LNCAP (cell line): ENCODE measurements around the gene CXXC1.

Experiments
- CTCF ChIP-seq: fragments of 450-650 bp; IDR thresholded peaks from 2 replicates; pipeline ENCODE4 v1.5.1; 2017; ENCODE audit warnings: mild to moderate bottlenecking

CXXC1 gene

GRCh38 chr18:50274941-50275340 lies 12.6 kb downstream of the CXXC1 start:
- TF ChIP-seq CTCF: no peak

- TF ChIP-seq CTCF: no peak
Observed at GRCh38 chr18:50274044-50274442, 13.4 kb downstream of the CXXC1 start.

- no peak for TF ChIP-seq CTCF
Observed at GRCh38 chr18:50273203-50274043, 14.1 kb downstream of the CXXC1 start.

GRCh38 chr18:50272568-50272967 lies 14.9 kb downstream of the CXXC1 start:
- TF ChIP-seq CTCF: no peak

- TF ChIP-seq CTCF: peak; percentile 59
Observed at GRCh38 chr18:50268022-50268747, 19.3 kb downstream of the CXXC1 start.

GRCh38 chr18:50266248-50266704 lies 21.2 kb downstream of the CXXC1 start, which contains the start of gene CFAP53:
Gene CFAP53, minus strand, starts transcription at chr18:50266495. Its CDS starts 91 bp downstream, at chr18:50266404.
- TF ChIP-seq CTCF: no peak

- TF ChIP-seq CTCF: no peak
Observed at GRCh38 chr18:50262977-50263376, 24.5 kb downstream of the CXXC1 start.
